IMR-90 (cell line): ENCODE data around the gene DDX39A. TPM values are rescaled to one million over a fixed set of nuclear protein-coding genes. Genes with fewer than 3 reads are reported as not detected.

ENCODE experiments used
- ATAC-seq: fragments of 200-7000 bp; cut with Tn5 transposase; 2 replicates; pipeline ENCODE4 v1.9.1; 2020; ENCODE audit warnings: low read depth, mild to moderate bottlenecking, moderate library complexity
- BruUV-seq: library from RNA; stranded (reverse); fragments of 400-500 nt; replicated peaks from 2 replicates; lab custom pipeline; 2021; lab: Mats Ljungman, UMichigan
- CTCF ChIA-PET: fragments of 300-600 bp; formaldehyde crosslinking; extraction: SDS; loops from one replicate; lab custom pipeline; 2021; ENCODE audit warnings: antibody characterized with exemption; lab: Yijun Ruan, JAX
- POLR2A ChIA-PET: fragments of 300-600 bp; sonication (Branson Sonifier 250); formaldehyde crosslinking; loops from one replicate; lab custom pipeline; 2022; ENCODE audit warnings: antibody characterized with exemption; ENCODE audit not compliant: unreplicated experiment; lab: Charles Lee
- DNase-seq: peaks from one replicate; pipeline ENCODE4 v3.0.0; 2013
- H2AFZ ChIP-seq: replicated peaks from 2 replicates; pipeline ENCODE3; 2013; ENCODE audit warnings: low read length, mild to moderate bottlenecking; ENCODE audit not compliant: poor library complexity
- H2AK5ac ChIP-seq: 2 replicates; pipeline ENCODE4 v1.6.1; 2013; ENCODE audit warnings: low read depth, low read length, inconsistent platforms
- H2AK9ac ChIP-seq: replicated peaks from 2 replicates; pipeline ENCODE3; 2013; ENCODE audit warnings: mild to moderate bottlenecking, low read depth, low read length, moderate library complexity; ENCODE audit not compliant: poor library complexity
- H2BK120ac ChIP-seq: 2 replicates; pipeline ENCODE4 v1.6.1; 2013; ENCODE audit warnings: low read depth, low read length, inconsistent platforms
- H2BK15ac ChIP-seq: 3 replicates; pipeline ENCODE4 v1.6.1; 2013; ENCODE audit warnings: low read depth, low read length, inconsistent platforms
- H2BK20ac ChIP-seq: 2 replicates; pipeline ENCODE4 v1.6.1; 2013; ENCODE audit warnings: low read depth, mild to moderate bottlenecking, inconsistent platforms, low read length, moderate library complexity
- H2BK5ac ChIP-seq: 2 replicates; pipeline ENCODE4 v1.6.1; 2013; ENCODE audit warnings: mild to moderate bottlenecking, low read depth, low read length, inconsistent platforms; ENCODE audit not compliant: poor library complexity, severe bottlenecking
- H3K14ac ChIP-seq: replicated peaks from 2 replicates; pipeline ENCODE4 v1.6.1; 2013; ENCODE audit warnings: low read depth, low read length, inconsistent platforms
- H3K18ac ChIP-seq: 2 replicates; pipeline ENCODE4 v1.6.1; 2013; ENCODE audit warnings: low read depth, low read length, control low read depth
- H3K23ac ChIP-seq: 2 replicates; pipeline ENCODE4 v1.6.1; 2013; ENCODE audit warnings: low read depth, low read length, inconsistent platforms
- H3K27ac ChIP-seq: 2 replicates; pipeline ENCODE4 v1.5.1; 2013; ENCODE audit warnings: mild to moderate bottlenecking, control low read depth, low read length; ENCODE audit not compliant: insufficient read depth
- H3K27me3 ChIP-seq: 2 replicates; pipeline ENCODE4 v1.6.1; 2013; ENCODE audit warnings: low read length; ENCODE audit not compliant: control insufficient read depth, insufficient read depth
- H3K36me3 ChIP-seq: 2 replicates; pipeline ENCODE4 v1.6.1; 2013; ENCODE audit warnings: low read length, mixed read lengths; ENCODE audit not compliant: control insufficient read depth, insufficient read depth
- H3K4ac ChIP-seq: 2 replicates; pipeline ENCODE4 v1.6.1; 2013; ENCODE audit warnings: low read depth, low read length, inconsistent platforms
- H3K4me1 ChIP-seq: 2 replicates; pipeline ENCODE4 v1.6.1; 2013; ENCODE audit warnings: low read length, mixed read lengths; ENCODE audit not compliant: control insufficient read depth, insufficient read depth
- H3K4me2 ChIP-seq: 2 replicates; pipeline ENCODE4 v1.6.1; 2013; ENCODE audit warnings: low read depth, mild to moderate bottlenecking, control low read depth, low read length, moderate library complexity
- H3K4me3 ChIP-seq: 2 replicates; pipeline ENCODE4 v1.5.1; 2013; ENCODE audit warnings: low read depth, mild to moderate bottlenecking, control low read depth, low read length, moderate library complexity; ENCODE audit not compliant: insufficient read depth
- H3K56ac ChIP-seq: 2 replicates; pipeline ENCODE4 v1.6.1; 2013; ENCODE audit warnings: low read length, inconsistent platforms; ENCODE audit not compliant: insufficient read depth; ENCODE audit errors: extremely low read depth
- H3K79me1 ChIP-seq, 2 experiments: 2 replicates each; pipeline ENCODE4 v1.6.1; 2013; ENCODE audit warnings: low read length in 2 of 2, inconsistent platforms in 1 of 2, low read depth in 1 of 2
- H3K9ac ChIP-seq: 2 replicates; pipeline ENCODE4 v1.6.1; 2013; ENCODE audit warnings: low read depth, low read length, control low read depth
- H3K9me1 ChIP-seq: 2 replicates; pipeline ENCODE4 v1.6.1; 2013; ENCODE audit warnings: low read length, inconsistent platforms; ENCODE audit not compliant: insufficient read depth
- H3K9me3 ChIP-seq: 2 replicates; pipeline ENCODE4 v1.6.1; 2013; ENCODE audit warnings: low read length; ENCODE audit not compliant: control insufficient read depth, insufficient read depth
- H4K20me1 ChIP-seq: 2 replicates; pipeline ENCODE4 v1.6.1; 2013; ENCODE audit warnings: low read length, inconsistent platforms; ENCODE audit not compliant: insufficient read depth
- H4K5ac ChIP-seq: 2 replicates; pipeline ENCODE4 v1.6.1; 2013; ENCODE audit warnings: mild to moderate bottlenecking, low read depth, low read length, control low read depth
- H4K8ac ChIP-seq, 2 experiments: 2 replicates each; pipeline ENCODE4 v1.6.1; 2013; ENCODE audit warnings: low read depth in 2 of 2, low read length in 2 of 2, control low read depth in 1 of 2, inconsistent platforms in 1 of 2
- H4K91ac ChIP-seq: 2 replicates; pipeline ENCODE4 v1.6.1; 2013; ENCODE audit warnings: low read depth, low read length, inconsistent platforms; ENCODE audit not compliant: insufficient read depth
- CEBPB ChIP-seq: IDR thresholded peaks from 2 replicates; pipeline ENCODE4 v1.6.1; 2012; ENCODE audit warnings: low read depth, low read length, improper control_type of control experiment
- POLR2A ChIP-seq: IDR thresholded peaks from 2 replicates; pipeline ENCODE4 v1.6.1; 2012; ENCODE audit warnings: mild to moderate bottlenecking, low read depth, low read length
- RAD21 ChIP-seq: IDR thresholded peaks from 2 replicates; pipeline ENCODE4 v1.6.1; 2012; ENCODE audit warnings: low read length, improper control_type of control experiment
- RFX5 ChIP-seq: IDR thresholded peaks from 2 replicates; pipeline ENCODE4 v1.8.0; 2012; ENCODE audit warnings: low read depth, mild to moderate bottlenecking, low read length, moderate library complexity
- USF2 ChIP-seq: fragments of 150-350 bp; IDR thresholded peaks from 2 replicates; pipeline ENCODE4 v1.6.1; 2017; ENCODE audit warnings: mild to moderate bottlenecking, antibody characterized with exemption, low read length, low read depth
- WGBS, 2 experiments: methylation state at CpG; one replicate each; pipeline versions ENCODE4 v1.1.5 to v1.1.7; 2013; ENCODE audit warnings: missing lambda C conversion rate in 2 of 2; ENCODE audit not compliant: insufficient read length in 1 of 2; ENCODE audit errors: extremely low coverage in 2 of 2; 5-methylcytosine and 5-hydroxymethylcytosine counted together
- dilution Hi-C: fragments of 300-500 bp; cut with HindIII; formaldehyde crosslinking; loops from one replicate; pipeline ENCODE4 v1.14.3; 2018; ENCODE audit warnings: low sequenced_read_pairs; ENCODE audit not compliant: unreplicated experiment
- in situ Hi-C: fragments of 300-500 bp; cut with MboI; formaldehyde crosslinking; loops from 3 replicates; pipeline ENCODE4 v1.14.3; 2019; ENCODE audit warnings: low sequenced_read_pairs, inconsistent platforms, mixed read lengths
- intact Hi-C: fragments of 100-400 bp; cut with micrococcal nuclease; formaldehyde crosslinking; loops from 2 replicates; pipeline ENCODE4 v1.10.0; 2022
- polyA plus RNA-seq, 3 experiments: library from polyadenylated mRNA; depleted of rRNA; stranded (reverse); fragments of >200 nt; gene quantifications; 2 replicates each; pipeline ENCODE4 v1.2.3, GENCODE V29; 2012; ENCODE audit warnings: low replicate concordance in 1 of 3
- total RNA-seq: library from RNA; depleted of rRNA; stranded (reverse); fragments of >200 nt; gene quantifications from 2 replicates; pipeline ENCODE4 v1.2.3, GENCODE V29; 2012

Gene DDX39A
- total and polyA plus RNA-seq, 2 of the 4 experiments (the other 2 are of a cell fraction): 82.5 to 83.0 TPM

DNA sequence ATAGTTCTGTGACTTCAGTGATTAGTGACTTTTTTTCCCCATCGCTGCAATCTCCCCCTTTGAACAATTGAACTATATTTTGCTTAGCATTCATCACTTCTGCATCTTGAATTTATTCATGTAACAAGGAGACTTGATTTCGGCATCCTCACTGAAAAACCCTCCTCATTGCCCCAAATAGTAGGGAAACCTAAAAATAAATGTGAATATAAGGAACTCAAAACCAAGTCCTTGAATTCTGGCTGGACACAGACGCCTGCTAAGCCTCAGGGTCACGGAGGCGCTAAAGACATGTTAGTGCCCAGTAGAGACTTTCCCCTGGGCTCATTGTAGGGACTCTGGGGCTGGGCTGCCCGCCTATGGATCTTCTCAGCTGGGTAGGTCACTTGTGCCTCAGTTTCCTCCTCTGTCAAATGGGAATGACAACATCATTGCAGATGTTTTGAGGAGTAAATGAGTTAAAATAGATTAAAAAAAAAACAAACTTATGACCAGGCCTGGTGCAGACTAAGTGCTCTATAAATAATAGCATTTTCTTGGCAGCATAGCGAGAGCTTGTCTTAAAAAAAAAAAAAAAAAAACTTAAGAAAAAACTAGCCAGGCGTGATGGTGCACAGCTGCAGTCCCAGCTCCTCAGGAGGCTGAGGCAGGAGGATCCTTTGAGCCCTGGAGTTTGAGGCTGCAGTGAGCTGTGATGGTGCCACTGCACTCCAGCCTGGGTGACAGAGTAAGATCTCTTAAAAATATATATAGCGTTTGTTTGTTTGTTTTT lies 39.7 kb downstream of the DDX39A start:
- intact Hi-C loops (no loop called here), dilution Hi-C loops (no loop called here), in situ Hi-C loops (no loop called here)
- no peak overlapping the region for H3K4me2 ChIP-seq
- no peak overlapping the region for H4K5ac ChIP-seq
- H3K14ac ChIP-seq: no peak overlapping the region
- H3K56ac ChIP-seq: no peak overlapping the region
- no peak overlapping the region for H2AK5ac ChIP-seq
- ChIA-PET CTCF (no interaction called here), POLR2A (no interaction called here)
- H3K4me3 ChIP-seq: no peak overlapping the region
- no peak overlapping the region for H2AK9ac ChIP-seq
- H3K27me3 ChIP-seq: no peaks in the 10 kb centered on the region
- DNase-seq (no peak), ATAC-seq (no peak)
- no CpG with 5 or more reads among the region's 9 CpGs for WGBS, 2 experiments
- no peak overlapping the region for H3K4ac ChIP-seq
- peaks cover 20% of the 10 kb centered on the region for H3K4me1 ChIP-seq
- H3K9me3 ChIP-seq: no peaks in the 10 kb centered on the region
- peaks cover 6% of the 10 kb centered on the region for H3K9me1 ChIP-seq
- H2BK5ac ChIP-seq: no peak overlapping the region
- no peak overlapping the region for H2BK20ac ChIP-seq
- H3K27ac ChIP-seq: no peak overlapping the region
- H4K91ac ChIP-seq: no peak overlapping the region
- no peak overlapping the region for H3K9ac ChIP-seq
- no TSS peak for BruUV-seq
- no peaks in the 10 kb centered on the region for H3K36me3 ChIP-seq
- H3K18ac ChIP-seq: no peak overlapping the region
- no peak overlapping the region for H2AFZ ChIP-seq
- no peak overlapping the region for H2BK120ac ChIP-seq
- TF ChIP-seq POLR2A: no peak
- TF ChIP-seq RFX5: no peak
- no peak for TF ChIP-seq CEBPB
- TF ChIP-seq USF2: no peak
- no peak for TF ChIP-seq RAD21
- H3K23ac ChIP-seq: no peak overlapping the region
- no peak overlapping the region for H2BK15ac ChIP-seq
- H3K79me1 ChIP-seq: peaks cover 10 to 24% of the 10 kb centered on the region in 2 experiments
- H4K8ac ChIP-seq: no peak overlapping the region
- no peaks in the 10 kb centered on the region for H4K20me1 ChIP-seq
